GM20431 (cell line): ENCODE measurements around the gene NDUFB10.
"Not testable (repeated sequence)": the region's sequence is repeated elsewhere in the genome, so short reads cannot be mapped to it uniquely, and the experiment has no call there.

Experiments used
- in situ Hi-C: fragments of 300-500 bp; cut with MseI, MboI; formaldehyde crosslinking; loops from one replicate; pipeline ENCODE4 v1.15.0; 2020; ENCODE audit warnings: low sequenced_read_pairs; ENCODE audit not compliant: unreplicated experiment

NDUFB10 gene

DNA sequence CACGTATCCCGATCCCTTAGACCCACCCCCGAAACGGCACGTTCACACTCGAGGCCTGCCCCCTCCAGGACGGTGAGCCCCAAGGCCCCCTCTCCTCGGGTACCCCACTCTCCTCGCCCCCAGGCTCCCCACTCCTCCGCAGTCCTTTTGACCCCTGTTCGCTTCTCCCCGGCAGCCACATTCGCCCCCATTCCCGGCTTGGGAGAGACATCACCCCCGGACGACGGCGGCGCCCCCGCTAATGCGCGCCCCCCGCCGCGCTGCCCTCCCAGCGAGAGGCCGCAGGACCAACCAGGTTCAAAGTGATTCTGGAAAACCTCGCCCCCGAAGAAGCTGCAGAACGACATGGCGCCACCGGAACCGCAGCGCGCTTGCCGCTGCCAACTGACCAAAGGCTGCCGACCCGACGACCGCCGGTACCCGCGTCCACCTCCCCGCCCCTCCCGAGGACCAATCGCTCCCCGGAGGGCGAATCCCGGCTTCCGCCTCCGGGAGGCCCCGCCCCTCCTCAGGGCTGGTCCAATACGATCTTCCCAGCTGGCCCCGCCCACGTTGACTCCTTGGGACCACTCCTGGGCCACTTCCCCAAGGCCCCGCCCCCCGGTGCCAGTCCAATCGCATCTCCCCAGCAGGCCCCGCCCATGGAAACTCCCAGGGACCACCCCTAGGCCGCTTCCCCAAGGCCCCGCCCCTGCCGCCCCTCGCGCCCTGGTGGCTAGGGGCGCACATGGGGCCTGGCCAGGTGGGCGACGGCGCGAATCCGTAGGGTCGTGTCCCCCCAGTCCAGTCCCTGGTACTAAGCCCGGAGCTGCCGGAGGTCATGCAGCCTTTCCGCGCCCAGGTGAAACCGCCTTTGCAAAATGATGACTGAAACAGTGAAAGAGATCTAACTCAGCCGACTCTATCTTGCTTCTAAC is 16.3 kb upstream of the NDUFB10 start, which contains the start of gene MSRB1:
MSRB1 (minus strand) TSS at position 390 of the 917 bp plus-strand sequence; CDS start at position 347, 43 bp downstream.
- in situ Hi-C loops = no loop called here

DNA sequence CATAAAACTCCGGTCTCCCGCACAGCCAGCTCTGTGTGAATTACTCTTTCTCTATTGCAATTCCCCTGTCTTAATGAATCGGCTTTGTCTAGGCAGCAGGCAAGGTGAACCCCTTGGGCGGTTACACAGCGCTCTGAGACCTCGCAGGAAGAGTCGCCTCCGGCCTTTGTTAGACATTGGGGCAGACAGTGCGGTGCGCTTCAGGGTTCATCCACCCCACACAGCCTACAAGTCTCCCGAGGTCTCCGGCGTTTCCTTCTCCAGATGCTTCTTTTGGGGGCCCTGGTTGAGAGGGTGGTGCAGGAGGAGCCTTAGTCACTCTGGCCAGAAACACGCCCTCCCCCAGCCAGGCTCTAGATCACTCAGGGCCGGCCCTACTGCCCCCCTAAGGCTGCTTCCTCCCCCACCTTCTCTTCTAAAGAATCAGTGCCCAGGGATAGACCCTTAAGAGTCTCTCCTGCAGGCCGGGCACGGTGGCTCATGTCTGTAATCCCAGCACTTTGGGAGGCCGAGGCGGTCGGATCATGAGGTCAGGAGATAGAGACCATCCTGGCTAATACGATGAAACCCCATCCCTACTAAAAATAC is 14.6 kb upstream of the NDUFB10 start:
- in situ Hi-C loops = no loop called here

DNA sequence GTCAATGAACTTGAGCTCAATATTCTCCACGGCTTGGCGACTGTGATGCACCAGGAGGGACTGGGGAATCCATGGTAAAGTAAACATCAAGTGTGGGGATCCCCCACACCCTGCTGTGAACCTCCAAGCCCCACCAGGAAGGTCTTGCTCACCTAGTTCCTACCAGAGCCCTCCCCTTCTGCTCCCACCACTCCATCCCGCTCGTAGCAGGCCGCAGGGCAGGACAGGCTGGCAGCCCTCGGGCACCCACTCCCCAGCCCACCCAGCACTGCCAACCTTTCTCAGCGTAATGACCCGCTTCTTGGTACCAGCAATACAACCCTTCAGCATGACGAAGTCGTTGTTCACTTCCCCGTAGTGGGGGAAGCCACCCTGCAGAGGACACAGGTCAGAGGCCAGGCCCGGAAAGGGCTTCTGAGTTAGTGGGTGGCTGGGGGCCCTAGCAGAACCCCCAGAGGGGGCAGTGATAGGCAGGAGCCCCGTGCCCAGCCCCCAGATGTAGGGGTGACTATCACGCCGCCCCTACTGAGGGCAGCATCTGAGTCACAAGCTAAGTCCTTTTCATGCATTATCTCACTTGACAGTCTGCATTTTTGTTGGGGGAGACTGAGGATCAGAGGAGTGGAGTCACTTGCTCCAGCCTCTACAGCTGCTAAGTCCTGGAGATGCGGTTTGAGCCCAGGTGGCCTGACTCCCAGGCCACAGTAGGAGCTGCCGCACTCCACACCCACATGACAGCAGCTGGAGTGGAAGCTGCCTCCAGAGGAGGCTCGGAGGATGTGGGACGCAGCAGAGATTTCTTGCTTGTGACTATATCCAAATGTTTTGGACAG is 13.6 kb upstream of the NDUFB10 start:
- in situ Hi-C loops = no loop called here

DNA sequence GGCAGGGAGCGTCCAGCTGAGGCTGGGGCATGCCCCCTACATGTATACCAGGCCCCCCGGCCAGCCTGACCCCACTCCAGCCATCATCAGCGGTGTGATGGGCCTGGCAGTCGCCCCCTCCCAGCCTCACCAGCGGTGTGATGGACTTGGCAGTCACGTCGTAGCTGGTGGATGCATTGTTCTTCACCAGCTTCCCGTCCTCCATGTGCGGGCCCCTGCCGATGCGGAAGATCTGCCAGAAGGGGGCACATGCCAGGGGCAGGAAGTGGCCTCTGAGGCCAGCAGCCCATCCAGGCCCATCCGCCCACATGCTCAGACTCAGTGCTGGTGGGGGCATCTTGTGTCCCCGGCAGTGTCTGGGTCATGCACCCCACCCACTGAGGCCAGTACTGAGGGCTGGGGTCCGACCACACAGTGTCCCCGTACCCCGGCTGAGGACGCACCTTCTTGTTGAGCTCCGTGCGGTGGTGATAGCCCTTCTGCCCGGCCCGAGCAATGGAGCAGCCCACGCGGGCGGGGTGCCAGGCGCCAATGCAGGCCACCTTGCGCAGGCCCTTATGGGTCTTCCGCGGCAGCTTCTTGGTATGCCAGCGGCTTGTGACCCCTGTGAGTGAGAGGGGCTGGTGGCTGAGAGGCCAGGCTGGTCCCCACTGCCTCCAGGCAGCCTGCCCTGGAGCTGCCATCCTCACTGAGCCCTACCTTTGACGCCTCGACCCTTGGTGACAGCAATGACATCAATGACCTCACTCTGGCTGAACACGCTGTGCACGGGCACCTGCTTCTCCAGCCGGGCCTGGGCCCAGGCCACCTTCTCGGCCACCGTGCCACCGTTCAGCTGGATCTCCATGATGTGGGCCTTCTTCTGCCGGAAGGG is 12.6 kb upstream of the NDUFB10 start:
- in situ Hi-C loops = no loop called here

DNA sequence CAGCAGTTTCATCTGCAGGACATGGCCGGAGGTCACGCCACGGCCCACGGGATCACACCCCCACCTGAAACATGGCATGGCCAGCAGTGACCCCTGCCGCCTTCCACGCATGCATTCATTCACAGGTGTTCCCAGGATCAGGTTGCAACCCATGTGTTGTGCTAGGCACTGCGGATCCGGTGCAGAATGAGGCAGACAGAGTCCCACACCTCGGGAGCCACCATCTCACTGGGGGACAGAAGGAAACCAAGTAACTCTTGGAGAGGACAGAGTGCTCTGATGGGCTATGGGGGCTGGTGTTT is 12.0 kb upstream of the NDUFB10 start:
- in situ Hi-C loops = no loop called here

DNA sequence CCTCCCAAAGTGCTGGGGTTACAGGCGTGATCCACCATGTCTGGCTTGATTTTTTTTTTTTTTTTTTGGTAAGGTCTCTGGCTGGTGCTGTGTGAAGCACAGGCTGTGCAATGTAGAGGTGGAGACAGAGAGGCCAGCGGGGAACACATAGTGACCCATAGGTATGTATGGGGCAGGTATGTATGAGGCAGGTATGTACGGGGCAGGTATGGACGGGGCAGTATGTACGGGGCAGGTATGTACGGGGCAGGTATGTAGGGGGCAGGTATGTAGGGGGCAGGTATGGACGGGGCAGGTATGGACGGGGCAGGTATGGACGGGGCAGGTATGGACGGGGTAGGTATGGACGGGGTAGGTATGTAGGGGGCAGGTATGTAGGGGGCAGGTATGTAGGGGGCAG is 9.8 kb upstream of the NDUFB10 start:
- in situ Hi-C loops = no loop called here

DNA sequence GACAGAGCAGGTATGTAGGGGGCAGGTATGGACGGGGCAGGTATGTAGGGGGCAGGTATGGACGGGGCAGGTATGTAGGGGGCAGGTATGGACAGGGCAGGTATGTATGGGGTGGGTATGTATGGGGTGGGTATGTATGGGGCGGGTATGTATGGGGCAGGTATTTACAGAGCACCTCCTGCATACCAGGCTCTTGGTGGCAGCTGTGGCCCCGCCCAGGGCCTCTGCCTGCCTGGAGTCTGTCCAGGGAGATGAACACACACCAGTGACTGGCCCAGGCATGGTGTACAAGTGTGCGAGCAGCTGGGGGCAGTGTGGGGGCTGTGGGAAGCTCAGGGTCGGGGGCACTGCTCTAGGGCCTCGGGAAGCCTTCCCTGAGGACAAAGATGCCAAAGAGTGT is 9.3 kb upstream of the NDUFB10 start:
- in situ Hi-C loops = no loop called here

- in situ Hi-C loops = no loop called here
Observed at GRCh38 chr16:1950559-1950958, 8.8 kb upstream of the NDUFB10 start.

GRCh38 chr16:1953734-1954133 is 5.6 kb upstream of the NDUFB10 start:
- in situ Hi-C loops = no loop called here

DNA sequence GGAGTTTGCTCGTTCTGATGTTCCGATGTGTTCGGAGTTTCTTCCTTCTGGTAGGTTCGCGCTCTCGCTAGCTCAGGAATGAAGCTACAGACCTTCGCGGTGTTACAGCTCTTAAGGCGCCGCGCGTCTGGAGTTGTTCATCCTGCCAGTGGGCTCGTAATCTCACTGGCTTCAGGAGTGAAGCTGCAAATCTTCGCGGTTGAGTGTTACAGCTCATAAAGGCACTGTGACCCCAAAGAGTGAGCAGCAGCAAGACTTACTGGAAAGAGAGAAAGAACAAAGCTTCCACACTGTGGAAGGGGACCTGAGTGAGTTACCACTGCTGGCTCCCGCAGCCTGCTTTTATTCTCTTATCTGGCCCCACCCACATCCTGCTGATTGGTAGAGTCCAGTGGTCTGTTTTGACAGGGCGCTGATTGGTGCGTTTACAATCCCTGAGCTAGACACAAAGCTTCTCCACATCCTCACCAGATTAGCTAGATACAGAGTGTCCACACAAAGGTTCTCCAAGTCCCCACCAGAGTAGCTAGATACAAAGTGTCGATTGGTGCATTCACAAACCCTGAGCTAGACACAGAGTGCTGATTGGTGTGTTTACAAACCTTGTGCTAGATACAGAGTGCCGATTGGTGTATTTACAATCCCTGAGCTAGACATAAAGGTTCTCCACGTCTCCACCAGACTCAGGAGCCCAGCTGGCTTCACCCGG is 1.8 kb upstream of the NDUFB10 start:
- in situ Hi-C loops = not testable (repeated sequence)

DNA sequence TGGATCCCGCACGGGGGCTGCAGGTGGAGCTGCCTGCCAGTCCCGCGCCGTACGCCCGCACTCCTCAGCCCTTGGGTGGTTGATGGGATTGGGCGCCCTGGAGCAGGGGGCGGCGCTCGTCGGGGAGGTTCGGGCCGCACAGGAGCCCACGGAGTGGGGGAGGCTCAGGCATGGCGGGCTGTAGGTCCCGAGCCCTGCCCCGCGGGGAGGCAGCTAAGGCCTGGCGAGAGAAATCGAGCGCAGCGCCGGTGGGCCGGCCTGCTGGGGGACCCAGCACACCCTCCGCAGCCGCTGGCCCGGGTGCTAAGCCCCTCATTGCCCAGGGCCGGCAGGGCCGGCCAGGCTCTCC is 1.2 kb upstream of the NDUFB10 start:
- in situ Hi-C loops = not testable (repeated sequence)

GRCh38 chr16:1958715-1959268 is 546 bp upstream of the NDUFB10 start:
- in situ Hi-C loops = no loop called here

GRCh38 chr16:1960665-1961630 is 1.6 kb downstream of the NDUFB10 start:
- in situ Hi-C loops = no loop called here

DNA sequence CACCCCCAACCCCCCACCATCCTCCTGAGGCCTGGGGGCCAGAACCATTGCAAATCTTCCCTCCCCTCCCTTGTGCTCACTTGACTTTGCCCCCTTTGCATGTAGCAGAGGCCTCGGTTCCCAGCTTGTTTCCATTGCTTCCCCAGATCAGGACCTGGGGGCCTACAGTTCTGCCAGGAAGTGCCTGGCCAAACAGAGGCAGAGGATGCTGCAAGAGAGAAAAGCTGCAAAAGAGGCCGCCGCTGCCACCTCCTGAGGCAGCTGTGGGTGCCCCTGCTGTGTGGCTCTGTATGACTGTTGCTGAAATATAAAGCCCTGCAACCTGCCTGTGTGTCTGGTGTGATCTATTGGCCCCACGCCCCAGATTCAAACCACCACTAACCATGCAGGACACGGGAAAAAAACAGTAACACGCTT is 2.3 kb downstream of the NDUFB10 start:
- in situ Hi-C loops = no loop called here

GRCh38 chr16:1962161-1963153 is 3.1 kb downstream of the NDUFB10 start:
- in situ Hi-C loops = not testable (repeated sequence)

- in situ Hi-C loops = no loop called here
Observed at GRCh38 chr16:1963806-1964505, 4.6 kb downstream of the NDUFB10 start.
